Activated T-cell treated with anti-CD3 and anti-CD28 coated beads for 48 hours (primary cell): ENCODE measurements around the gene KRTAP10-2.
"Not testable (repeated sequence)": the region's sequence is repeated elsewhere in the genome, so short reads cannot be mapped to it uniquely, and the experiment has no call there.

Experiments used
- DNase-seq: peaks from one replicate; pipeline ENCODE4 v3.0.0-alpha.2; 2020; ENCODE audit warnings: low read depth

KRTAP10-2 gene

DNA sequence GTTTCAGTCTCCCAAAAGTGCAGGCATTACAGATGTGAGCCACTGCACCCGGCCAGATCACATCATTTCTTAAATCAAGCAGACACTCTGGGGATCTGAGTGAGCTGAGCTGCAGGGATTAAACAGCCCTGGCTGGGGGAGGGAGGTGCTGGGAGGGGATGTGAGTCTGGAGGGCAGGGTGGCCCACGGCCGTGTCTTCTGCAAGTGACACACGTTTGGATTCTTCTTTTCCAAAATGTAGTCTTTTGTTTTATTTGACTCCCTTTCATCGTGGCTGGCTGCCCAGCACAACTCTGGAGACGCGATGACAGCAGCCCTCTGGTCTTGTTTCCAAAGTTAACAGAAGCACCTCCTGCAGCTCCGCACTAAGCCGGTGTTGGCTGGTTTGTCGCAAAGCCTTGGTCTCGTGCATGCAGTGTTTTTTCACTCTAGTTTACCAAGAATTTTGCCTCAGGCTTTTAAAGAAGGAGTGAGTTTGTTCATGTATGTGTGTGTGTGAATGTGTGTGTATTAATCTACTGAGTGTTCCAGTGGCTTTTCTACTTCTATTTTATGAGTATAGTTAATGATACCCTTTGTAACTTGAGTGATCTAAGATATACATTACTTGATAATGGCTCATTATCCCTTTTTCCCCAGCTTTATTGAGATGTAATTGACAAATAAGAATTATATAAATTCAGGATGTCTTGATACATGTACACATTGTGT is 31.9 kb upstream of the KRTAP10-2 start:
- no peak for DNase-seq

DNA sequence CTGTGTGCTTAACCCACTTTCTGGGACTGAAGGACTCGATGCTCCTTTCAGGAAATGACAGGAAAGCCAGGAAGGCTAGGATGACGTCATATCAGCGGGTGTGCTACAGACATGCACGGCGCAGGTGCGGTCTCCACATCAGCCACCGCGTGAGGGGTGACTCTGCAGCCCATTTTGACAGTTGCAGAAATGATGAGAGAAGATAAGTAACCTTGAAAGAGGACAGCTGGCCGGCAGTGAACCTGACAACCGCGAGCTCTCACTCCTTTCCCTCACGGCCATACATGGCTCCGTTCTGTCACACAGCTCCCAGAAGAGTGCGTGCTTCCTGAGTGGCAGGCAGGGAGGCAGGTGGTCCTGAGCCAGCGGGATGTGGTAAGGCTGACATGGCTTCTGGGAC is 30.8 kb upstream of the KRTAP10-2 start:
- no peak for DNase-seq

DNA sequence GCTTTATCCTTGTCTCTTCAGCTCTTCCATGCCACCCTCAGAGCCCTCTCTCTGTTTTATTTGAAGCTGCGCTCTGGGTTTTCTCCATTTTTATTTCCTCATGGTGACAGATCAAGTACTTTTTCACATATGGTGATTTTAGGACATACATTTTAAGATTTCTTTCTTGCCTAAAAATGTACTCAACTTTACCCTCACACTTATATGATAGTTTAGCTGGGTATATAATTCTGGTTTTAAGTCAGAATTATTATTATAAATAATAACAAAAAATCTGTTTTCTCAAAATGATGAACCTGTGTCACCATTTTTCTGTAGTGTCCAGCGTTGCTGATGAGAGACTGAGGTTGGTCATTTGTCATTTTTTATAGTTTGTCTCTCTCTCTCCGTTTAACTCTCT is 29.9 kb upstream of the KRTAP10-2 start:
- DNase-seq = no peak

DNA sequence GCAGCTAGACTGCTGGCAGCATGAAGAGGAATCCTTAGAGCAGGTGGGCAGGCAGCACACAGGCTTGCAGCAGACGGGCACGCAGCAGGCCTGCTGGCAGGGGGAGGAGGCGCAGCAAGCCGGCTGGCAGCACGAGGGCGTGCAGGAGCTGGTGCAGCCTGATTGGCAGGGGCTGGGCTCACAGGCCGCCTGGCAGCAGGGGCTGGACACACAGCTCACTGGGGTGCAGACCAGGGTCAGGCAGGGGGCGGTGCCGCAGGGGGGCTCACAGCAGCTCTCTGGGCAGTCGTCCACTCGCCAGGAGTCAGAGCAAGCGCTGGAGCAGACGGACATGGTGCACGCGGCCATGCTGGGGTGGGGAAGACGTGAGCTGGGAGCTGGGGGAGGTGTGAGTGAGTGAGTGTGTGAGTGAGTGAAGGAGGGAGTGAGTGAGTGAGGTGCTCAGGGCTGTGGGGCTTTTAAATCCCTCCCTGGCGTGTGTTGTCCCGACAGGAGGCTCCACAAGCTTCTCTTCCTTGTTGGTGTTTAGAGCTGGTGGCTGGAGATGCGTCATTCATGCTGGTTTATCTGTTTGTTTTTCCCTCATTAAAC is 29.0 kb upstream of the KRTAP10-2 start, which contains the start of gene KRTAP10-5:
TSS of gene KRTAP10-5 (minus strand) at position 374 of the 591 bp plus-strand sequence. CDS start at position 348, 26 bp downstream.
- not testable (repeated sequence) for DNase-seq

DNA sequence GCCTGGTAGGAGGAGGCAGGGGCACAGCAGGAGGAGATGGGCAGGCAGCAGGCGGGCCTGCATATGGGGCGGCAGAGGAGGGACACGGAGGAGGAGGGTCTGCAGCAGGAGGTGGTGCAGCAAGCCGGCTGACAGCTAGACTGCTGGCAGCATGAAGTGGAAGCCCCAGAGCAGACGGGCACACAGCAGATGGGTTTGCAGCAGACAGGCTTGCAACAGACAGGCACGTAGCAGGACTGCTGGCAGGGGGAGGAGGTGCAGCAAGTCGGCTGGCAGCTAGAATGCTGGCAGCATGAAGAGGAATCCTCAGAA is 28.5 kb upstream of the KRTAP10-2 start:
- no peak for DNase-seq

DNA sequence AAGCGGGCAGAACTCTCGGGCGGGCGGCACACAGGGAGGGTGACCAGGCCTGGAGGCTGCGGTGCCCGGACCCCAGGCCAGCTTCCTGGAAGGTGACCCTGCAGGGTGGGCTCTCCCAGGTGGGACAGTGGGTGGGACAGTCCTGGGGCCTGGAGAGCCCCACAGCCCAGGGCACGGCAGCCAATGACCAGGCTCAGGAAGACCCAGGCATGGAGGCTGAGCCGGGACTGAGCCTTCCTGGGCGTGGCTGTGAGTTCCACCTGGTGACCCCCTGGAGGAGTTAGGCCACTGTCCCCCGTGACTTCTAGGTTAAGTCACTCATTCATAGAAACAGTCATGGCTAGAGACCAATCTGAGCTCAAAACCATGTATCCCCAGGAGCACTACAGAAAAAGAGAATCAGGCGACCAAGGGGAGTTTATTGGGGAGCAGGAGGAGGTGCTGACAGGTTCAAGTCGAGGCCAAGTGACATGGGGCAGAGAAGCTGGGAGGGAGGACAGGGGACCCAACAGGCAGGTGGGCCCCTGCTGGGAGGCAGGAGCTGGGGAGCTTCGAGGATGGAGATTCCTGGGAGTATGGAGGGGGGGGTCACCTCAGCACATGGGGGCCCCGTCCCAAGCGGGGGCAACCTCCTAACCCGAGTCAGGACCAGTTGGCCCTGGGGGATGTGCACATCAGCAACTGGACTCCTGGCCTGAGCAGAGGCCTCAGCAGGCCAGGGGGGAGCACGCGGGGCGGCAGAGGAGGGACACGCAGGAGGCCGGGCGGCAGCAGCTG is 27.9 kb upstream of the KRTAP10-2 start:
- no peak for DNase-seq

DNA sequence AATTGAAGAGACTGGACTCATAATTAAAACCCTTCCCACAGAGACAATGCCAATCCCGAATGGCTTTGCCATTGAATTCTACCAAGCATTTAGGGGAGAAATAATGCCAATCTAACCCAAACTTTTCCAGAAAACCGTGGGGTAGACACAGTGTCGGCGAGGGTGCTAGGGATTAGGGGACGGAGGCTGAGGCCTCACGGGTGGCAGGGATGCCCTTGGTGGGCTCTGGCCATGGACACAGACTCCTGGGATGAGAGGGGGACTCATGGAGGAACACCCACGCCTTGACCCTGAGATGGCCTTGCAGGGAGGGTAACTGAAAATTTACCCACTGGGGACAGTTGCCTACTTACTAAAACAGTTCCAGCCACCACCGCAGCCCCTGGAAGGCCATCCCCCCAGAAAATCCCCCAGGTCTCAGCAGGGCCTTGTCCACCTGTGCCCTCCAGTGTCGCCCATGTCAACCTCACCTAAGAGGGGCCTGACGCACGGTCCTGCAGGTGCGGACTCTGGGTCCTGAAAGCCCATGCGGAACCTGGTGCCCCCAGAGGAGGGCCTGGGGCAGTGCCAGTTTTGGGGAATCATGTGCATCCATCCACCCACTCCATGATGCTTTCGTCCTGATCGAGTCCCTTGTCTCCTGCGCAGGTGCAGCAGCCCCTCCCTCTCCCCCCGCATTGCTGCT is 27.2 kb upstream of the KRTAP10-2 start:
- no peak for DNase-seq

DNA sequence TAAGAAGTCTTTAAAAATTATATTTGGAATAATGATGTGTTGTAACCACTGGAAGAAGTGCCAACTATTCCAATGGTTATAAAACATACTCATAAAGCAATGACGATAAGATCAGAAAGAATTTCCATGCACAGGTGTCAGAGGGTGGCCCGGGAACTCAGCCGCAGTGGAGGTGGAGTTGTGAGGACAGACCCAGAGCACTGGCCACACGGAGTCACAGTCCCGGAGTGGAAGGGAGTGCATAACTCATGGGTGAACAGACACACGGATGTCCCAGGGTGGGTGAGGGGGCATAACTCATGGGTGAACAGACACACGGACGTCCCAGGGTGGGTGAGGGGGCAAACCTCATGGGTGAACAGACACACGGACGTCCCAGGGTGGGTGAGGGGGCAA is 24.7 kb upstream of the KRTAP10-2 start:
- DNase-seq = no peak

DNA sequence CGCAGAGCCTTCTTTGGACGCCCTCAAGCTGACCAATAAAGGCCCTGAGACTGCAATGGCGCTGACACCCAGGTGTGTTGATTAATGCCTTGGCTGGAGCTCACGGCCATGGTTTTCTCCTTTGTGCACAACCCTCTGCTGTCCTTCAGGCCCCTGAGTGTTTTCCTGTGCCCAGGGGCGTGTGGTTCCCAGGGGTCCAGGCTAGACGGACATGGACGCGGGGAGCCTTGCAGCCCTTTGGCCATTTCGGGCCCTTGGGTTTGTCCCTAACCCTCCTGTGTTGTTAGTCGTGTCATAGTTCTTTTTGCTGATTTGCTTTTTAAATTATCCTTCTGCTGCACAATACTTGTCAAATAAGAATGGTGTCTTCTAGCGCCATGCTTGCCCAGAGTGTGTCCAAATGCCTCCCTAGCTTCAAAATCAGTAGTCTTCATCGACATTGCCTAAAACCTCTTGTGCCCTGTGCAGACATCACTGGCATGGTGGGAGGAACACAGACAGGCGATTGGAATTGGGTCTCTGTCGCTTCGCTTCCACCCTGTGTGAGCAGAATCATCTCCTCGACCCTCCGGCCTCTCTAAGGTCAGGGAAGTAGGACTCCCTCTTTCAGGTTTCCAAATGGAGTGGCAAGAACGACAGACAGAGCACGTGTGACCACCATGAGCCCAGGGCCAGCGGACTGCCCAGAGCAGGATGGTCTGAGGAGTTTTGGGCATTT is 24.2 kb upstream of the KRTAP10-2 start:
- DNase-seq = no peak

DNA sequence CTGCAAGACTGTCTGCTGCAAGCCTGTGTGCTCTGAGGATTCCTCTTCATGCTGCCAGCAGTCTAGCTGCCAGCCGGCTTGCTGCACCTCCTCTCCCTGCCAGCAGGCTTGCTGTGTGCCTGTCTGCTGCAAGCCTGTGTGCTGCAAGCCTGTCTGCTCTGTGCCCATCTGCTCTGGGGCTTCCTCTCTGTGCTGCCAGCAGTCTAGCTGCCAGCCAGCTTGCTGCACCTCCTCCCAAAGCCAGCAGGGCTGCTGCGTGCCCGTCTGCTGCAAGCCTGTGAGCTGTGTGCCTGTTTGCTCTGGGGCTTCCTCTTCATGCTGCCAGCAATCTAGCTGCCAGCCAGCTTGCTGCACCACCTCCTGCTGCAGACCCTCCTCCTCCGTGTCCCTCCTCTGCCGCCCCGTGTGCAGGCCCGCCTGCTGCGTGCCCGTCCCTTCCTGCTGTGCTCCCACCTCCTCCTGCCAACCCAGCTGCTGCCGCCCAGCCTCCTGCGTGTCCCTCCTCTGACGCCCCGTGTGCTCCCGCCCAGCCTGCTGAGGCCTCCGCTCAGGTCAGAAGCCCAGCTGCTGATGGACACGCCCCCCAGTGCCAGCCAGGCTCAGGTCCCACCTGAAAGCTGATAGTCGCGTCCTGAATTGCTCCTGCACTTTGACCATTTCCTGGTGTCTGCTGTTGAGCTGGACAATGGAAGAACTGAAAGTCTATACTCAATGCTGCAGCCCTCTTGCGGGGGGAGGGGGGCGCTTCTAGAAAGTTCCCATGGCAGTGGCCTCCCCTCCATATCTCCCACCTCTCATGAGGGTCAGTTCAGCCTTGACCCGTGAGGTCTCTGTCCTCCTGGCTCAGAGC is 23.4 kb upstream of the KRTAP10-2 start:
- no peak for DNase-seq

DNA sequence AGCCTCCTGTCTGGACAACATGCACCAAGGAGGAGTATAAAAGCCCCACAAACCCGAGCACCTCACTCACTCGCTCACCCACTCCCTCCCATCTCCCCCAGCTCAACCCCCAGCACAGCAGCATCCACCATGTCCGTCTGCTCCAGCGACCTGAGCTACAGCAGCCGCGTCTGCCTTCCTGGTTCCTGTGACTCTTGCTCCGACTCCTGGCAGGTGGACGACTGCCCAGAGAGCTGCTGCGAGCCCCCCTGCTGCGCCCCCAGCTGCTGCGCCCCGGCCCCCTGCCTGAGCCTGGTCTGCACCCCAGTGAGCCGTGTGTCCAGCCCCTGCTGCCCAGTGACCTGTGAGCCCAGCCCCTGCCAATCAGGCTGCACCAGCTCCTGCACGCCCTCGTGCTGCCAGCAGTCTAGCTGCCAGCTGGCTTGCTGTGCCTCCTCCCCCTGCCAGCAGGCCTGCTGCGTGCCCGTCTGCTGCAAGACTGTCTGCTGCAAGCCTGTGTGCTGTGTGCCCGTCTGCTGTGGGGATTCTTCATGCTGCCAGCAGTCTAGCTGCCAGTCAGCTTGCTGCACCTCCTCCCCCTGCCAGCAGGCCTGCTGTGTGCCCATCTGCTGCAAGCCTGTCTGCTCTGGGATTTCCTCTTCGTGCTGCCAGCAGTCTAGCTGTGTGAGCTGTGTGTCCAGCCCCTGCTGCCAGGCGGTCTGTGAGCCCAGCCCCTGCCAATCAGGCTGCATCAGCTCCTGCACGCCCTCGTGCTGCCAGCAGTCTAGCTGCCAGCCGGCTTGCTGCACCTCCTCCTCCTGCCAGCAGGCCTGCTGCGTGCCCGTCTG is 22.5 kb upstream of the KRTAP10-2 start, which contains the start of gene KRTAP10-4:
TSS of gene KRTAP10-4 (plus strand) at position 100 of the 827 bp plus-strand sequence. CDS start at position 130, 30 bp downstream.
- not testable (repeated sequence) for DNase-seq

DNA sequence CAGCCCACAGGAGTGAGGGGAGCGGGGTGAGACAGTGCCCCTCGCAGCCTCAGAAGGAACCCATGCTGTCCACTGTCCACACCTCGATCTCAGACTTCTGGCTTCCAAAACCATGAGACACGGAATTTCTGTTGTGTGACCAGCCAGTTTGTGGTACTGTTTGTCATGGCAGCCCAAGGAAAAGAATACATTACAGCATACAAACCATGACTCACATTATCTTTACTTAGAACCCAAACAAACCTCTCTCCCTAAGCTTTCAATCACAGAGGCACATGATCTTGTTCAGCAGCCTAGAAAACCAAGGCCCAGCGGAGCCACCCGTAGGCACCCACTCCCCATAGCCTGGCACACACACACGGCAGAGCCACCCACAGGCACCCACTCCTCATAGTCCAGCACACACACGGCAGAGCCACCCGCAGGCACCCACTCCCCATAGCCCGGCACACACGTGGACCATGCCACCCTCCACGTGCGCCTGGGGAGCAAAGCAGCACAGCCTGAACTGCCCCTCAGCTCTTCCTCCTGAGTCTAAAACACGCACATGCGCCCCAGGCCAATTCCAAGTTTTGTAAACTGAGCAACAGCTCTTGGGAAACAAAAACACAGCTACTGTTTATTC is 21.8 kb upstream of the KRTAP10-2 start:
- DNase-seq = no peak

DNA sequence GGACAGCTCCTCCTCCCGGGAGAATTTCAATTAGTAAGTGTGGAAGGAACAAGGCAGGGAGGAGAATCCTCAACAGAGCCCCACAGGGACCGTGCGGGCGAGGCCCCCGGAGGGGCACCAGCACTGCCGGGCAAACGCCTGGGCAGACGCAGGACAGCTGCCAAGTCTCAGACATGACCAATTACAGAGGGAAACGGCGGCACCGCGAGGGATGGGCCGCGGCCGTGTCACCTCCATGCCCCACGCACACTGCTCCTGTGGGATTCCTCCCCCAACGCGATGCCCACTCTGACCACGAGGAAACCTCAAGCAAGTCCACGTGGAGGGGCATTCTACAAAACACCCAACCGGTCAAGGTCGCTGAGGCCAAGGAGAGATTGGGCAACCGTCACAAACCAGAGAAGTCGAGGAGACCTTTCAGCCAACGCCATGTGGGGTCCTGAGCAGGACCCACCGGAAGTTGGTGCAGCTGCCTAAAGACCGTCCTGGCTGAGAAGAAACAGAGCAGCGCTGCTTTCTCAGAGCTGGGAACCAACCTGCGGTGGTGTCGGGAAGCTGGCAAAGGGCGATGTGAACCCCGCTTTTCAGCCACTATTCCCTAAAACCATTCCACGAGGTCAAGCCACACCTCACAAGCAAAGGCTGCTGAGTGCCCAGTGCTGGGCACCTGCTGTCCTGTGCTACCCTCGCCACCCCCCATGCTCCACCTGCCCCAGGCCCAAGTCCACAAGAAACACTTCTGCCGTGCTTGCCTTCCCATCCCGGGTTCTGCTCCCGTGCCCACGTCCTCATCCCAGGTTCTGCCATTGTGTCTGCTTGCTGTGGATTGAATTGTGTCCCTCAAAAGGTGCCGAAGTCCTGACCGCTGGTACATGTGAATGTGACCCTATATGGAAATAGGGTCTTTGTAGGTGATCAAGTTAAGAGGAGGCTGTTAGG is 20.8 kb upstream of the KRTAP10-2 start:
- no peak for DNase-seq

DNA sequence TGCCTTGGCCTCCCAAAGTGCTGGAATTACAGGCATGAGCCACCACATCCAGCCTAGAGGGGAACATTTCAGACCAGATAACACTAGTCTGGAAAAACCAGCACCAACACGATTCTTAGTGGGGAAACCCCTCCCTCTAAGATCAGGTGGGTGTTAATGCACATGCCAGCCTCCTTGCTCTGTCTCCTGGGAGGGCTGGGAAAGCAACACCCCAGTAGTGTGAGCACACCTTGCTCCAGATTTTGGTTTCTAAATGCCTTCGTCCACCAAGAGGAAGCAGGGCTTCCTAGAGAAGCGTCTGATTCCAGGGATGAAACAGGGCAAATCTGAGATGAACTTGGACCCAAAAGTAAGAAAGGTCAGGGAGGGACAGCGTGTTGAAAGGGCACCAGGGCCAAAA is 20.0 kb upstream of the KRTAP10-2 start:
- no peak for DNase-seq

DNA sequence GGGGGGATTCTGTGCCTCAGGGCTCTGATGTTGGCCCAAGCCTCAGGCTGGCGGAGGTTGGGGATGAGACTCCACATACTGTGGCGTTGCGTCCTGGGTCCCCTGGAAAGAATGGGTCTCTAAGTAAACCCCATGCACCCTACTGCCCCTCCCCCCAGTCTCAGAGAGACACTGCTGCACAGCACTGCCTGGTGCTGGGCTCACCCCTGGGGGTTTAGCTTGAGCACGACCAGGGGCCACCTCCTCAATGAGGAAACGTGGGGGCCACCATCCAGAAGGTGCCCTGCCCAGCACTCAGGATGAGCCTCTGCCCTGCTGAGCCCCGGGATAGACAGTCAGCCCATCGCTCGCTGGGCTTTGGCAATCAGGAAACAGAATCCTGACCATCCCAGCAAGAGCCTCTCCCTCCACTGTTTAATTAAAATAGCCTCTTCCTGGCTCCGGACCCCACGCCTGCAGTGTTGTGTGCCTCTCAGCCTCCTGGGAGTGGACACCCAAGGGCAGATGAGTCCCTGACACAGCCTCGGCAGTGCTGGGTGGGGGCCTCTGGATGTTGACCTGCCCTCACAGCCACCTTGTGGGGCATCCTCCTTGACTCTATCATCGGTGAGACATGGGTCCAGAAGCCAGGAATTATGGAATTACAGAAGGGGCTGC is 18.7 kb upstream of the KRTAP10-2 start:
- no peak for DNase-seq

DNA sequence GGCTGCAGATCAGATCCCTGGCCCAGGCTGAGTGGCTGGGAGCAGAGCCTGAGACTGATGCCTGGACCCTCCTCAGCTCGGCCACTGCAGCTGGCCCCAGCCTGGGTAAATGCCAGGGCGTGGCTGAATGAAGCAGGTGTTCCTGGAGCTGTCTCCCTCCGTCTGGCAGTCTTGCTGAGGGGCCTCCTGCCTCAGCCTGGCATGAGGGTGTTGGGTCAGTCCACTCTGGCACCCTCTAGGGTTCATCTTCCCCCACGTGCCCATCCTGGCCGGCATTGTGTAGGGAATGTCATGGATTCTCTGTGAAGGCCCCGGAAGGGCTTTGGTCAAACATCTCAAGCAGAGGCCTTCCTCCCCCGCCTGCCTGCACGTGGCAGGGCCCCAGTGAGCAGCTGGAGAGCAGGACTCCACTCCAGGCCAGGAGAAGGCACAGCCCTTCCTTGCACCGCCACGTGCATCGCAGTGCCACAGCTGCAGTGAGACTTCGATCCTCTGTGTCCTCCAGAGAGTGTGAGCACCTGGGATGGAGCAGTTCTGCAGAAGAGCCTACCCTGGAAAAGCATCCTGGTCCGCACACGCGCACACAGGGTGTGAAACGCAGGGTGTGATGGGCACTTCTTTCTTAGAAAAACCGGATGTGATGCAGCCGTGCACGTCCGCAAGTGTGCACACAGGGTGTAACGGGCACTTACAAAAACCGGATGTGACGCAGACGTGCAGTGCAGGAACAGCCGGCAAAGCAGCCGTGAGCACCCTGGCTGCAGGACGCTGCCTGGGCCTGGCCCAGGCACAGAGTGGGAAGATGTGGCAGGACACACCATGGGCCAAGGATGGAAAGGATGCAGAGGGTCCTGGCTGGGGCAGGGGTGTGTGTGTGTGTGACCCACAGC is 17.6 kb upstream of the KRTAP10-2 start:
- DNase-seq = no peak

DNA sequence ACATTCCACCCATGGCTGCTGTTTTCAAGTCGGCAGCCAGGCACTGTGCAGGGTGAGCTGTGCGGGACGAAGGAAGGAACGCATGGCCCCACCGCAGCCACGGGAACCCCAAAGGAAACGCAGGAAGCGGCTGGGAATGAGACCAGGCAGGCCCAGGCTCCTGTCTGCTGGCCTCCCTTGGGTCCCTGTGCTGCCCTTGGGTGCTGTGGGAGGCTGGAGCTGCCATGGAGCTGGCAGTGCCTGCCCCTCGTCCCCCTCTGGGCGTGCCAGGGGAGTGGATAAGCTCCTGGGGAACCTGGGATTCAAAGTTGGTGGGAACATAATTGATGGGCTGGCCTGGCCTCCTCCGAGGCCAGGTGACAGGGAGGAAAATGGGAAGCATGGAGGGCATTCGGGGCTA is 17.0 kb upstream of the KRTAP10-2 start:
- DNase-seq = no peak
